GM19099 (cell line): ENCODE data around the gene RPL10.
A peak's percentile ranks its signal among the peaks of the same experiment; 100 is the strongest.

Source experiments
- POLR2A ChIP-seq: IDR thresholded peaks from 3 replicates; pipeline ENCODE4 v1.6.1; 2011; ENCODE audit warnings: low read depth; ENCODE audit not compliant: insufficient read length; ENCODE audit errors: extremely low read depth

RPL10 gene

DNA sequence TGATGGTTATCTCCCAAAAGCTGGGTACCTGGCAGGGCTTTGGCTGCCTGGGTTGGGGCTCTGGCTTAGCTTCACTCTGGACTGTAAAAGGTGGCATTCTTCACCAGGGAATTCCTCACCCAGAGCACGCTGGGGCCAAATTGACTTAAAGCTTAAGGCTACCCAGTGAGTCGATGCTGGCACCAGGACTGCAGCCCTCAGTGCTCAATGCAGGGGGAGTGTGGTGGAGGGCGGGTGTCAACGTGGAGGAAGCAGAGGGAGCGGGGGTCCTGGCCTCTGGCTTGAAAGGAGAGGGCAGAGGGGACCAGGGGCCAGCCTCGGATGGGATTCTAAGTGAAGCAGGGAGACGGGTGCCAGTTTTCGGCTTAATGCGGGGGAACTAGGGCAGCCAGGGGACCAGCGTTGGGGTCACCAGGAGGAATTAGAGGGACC, 45.3 kb downstream of the RPL10 start:
- no peak for TF ChIP-seq POLR2A

DNA sequence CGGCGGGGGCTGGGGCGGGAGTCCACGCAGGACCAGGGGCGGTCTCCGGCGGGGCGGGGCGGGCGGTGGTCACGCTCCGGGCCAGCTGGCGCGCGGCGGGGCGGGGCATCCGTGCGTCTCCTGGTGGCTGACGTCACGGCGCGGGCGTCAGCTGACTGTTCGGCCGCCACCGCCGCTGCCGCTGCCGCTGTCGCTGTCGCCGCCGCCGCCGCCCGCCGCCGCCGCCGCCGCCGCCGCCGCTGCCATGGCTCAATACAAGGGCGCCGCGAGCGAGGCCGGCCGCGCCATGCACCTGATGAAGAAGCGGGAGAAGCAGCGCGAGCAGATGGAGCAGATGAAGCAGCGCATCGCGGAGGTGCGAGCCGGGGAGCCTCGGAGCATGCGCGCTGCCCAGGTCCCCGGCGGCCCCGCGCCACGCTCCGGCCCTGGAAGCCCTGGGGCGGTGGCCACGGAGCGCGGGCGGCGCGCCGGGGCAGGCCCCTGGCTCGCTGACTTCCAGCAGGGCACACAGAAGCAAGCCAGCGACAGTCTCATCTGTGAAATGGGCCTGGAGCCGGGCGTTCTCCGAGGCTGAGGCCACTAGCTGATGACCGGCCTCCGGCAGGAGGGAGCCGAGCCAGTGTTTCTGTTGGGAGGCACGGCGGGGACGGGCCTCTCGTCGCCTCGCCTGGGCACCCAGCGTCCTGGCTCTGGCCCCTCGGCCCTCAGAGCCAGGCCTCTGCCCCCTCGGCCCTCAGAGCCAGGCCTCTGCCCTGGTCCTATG, 46.0 kb downstream of the RPL10 start, which contains the start of gene FAM50A:
Gene FAM50A (plus strand): TSS at position 150 of the 763 bp plus-strand sequence. CDS start 95 bp downstream, at position 245.
- peak; percentile 4 for TF ChIP-seq POLR2A

DNA sequence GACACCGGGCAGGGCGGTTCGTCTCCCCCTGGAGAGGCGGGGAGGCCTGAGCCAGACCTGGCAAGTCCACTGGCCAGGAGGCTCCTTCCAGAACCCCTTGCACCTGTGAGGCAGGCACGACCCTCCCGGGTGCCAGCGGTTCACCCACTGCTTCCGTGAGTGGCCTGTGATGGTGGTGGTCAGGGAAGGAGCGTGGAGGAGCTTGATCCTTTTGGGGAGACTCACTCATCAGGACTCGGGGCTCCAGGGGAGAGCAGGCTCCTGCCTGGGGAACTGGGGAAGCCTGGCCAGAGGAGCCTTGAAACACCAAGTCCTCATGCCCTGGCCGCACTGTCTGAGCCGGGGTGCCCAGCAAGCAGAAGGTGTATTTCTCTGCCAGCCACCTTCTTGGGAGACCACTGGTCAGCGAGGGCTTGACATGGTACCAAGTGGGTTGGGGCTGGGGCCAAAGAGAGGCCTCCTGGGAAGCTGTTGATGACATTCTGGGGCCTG, 46.6 kb downstream of the RPL10 start:
- TF ChIP-seq POLR2A, result no peak

DNA sequence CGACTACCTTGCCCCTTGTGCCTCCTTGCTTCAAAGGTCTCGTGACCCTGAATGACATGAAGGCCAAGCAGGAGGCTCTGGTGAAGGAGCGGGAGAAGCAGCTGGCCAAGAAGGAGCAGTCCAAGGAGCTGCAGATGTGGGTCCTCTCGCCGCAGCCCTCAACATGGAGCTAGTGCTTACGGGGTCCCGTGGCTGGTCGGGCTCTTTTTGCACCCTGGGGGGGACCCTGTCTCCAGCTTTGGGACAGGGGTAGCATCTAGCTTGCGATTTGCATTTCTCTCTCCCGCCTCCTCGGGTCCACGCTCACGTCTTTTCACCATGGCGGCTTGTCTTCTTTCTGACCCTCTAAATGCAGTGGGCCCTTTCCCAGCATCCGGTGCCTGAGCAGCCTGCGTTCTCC, 47.6 kb downstream of the RPL10 start:
- no peak for TF ChIP-seq POLR2A

DNA sequence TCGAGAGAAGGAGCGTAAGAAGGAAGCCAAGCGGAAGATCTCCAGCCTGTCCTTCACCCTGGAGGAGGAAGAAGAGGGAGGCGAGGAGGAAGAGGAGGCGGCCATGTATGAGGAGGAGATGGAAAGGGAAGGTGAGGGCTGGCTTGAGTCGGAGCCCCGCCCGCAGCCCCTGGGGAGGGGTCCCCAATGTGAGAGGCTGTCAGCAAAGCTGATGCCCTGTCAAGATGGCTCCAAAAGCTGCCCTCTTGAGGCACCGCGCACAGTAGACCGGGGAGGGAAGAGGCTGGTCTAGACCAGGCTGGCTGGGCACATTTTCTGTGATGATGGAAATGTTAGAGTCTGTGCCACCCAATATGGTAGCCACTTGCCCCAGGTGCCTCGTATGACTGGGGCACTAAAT, 48.3 kb downstream of the RPL10 start:
- no peak for TF ChIP-seq POLR2A

DNA sequence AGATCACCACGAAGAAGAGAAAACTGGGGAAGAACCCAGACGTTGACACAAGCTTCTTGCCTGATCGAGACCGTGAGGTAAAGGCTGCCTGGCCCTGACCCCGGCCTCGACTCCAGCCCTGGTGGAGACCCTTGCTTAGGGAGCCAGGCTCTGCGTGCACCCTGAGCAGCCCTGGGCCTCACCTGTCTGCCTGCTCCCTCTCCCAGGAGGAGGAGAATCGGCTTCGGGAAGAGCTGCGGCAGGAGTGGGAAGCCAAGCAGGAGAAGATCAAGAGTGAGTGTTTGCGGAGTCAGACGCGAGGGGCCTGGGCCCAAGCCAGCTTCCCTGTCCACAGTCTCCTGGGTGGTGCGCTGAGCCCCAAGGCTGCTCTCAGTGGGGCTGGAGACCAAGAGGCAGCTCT, 50.3 kb downstream of the RPL10 start:
- TF ChIP-seq POLR2A, result no peak

DNA sequence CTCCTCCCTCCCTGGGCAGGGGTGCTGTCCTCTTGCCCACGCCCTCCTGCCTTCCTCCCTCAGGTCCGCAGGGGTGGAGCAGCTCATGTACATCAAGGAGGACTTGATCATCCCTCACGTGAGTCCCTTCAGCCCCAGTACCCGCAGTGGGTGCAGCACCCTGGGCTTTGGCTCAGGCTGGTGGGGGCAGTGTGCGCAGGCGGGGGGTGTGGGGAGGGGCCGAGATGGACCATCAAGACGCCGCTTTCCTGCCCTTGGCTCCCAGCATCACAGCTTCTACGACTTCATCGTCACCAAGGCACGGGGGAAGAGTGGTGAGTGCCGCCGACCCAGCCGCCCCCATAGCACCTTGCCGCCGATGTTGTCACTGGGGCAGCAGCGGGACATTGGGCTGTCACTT, 51.4 kb downstream of the RPL10 start:
- TF ChIP-seq POLR2A, result no peak

DNA sequence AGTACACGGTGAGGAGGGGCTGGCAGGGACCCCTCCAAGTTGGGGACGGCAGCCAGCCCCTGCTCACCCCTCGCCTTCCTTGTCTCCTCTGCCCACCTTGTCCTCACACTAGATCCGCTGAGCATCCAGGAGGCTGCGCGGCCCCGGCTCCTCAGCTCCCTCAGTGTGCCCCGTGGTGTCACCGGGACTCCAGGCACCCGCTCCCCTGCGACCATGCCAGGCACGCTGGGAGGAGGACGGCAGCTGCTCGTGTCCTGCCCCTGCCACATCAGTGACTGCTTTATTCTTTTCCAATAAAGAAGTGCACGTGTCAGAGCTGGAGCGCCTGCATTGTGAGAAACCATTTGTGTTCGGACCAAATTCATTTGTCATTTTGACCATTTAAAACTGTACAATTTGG, 52.1 kb downstream of the RPL10 start:
- no peak for TF ChIP-seq POLR2A
